Astrocyte (in vitro differentiated cells and primary cell): ENCODE measurements around the gene NXN.

Experiments
- CTCF ChIP-seq: IDR thresholded peaks from 2 replicates; pipeline ENCODE4 v1.5.1; 2011; ENCODE audit warnings: low read depth, mild to moderate bottlenecking, inconsistent platforms, low read length, moderate library complexity; ENCODE audit not compliant: insufficient read depth
- EZH2 ChIP-seq: IDR thresholded peaks from 2 replicates; pipeline ENCODE4 v1.6.1; 2012; ENCODE audit warnings: mild to moderate bottlenecking, low read length, inconsistent platforms; ENCODE audit not compliant: insufficient read depth

- TF ChIP-seq CTCF, result no peak
- no peak for TF ChIP-seq EZH2
Observed at GRCh38 chr17:954431-955164, 25.0 kb downstream of the NXN start.
